GM12891 (cell line): ENCODE measurements around the gene MYLIP.

Experiments
- POLR2A ChIP-seq: IDR thresholded peaks from 2 replicates; pipeline ENCODE4 v1.6.1; 2011; ENCODE audit warnings: low read depth, low read length, control low read depth
- POLR2AphosphoS5 ChIP-seq: IDR thresholded peaks from 2 replicates; pipeline ENCODE4 v1.6.1; 2011; ENCODE audit warnings: low read depth, low read length, control low read depth
- SPI1 ChIP-seq: IDR thresholded peaks from 2 replicates; pipeline ENCODE4 v1.6.1; 2011; ENCODE audit warnings: low read depth, low read length, control low read depth
- TAF1 ChIP-seq: IDR thresholded peaks from 2 replicates; pipeline ENCODE4 v1.6.1; 2011; ENCODE audit warnings: low read depth, low read length, control low read depth

- no peak for TF ChIP-seq POLR2A
- TF ChIP-seq TAF1: no peak
- TF ChIP-seq POLR2AphosphoS5: no peak
- no peak for TF ChIP-seq SPI1
Measured at GRCh38 chr6:16134430-16134829, 5.5 kb downstream of the MYLIP start.
